Tibial artery (tissue), 4 donors: ENCODE data around the gene TCF4.
A peak's percentile ranks its signal among the peaks of the same experiment; 100 is the strongest.

Source experiments
- DNase-seq, 2 donors: peaks; one replicate each; pipeline ENCODE4 v3.0.0-alpha.2; 2019
- H3K27ac ChIP-seq, 2 donors: fragments of 200-600 bp; sonication (generic) in 1 of 2; 1 replicate in 1 of 2; 2 replicates in 1 of 2; pipeline ENCODE4 v1.5.1; 2018 to 2019; ENCODE audit warnings: mild to moderate bottlenecking in 1 of 2
- H3K27me3 ChIP-seq, 2 donors: fragments of 200-600 bp; sonication (generic) in 1 of 2; one replicate each; pipeline versions ENCODE4 v1.5.1 to v1.6.0; 2016 to 2019
- H3K36me3 ChIP-seq, 3 donors: fragments of 200-600 bp; sonication (generic) in 2 of 3; one replicate each; pipeline ENCODE4 v1.5.1; 2016 to 2019; ENCODE audit warnings: mild to moderate bottlenecking in 2 of 3
- H3K4me1 ChIP-seq, 4 donors: fragments of 200-600 bp; sonication (generic) in 2 of 4; 1 replicate in 3 of 4; 2 replicates in 1 of 4; pipeline ENCODE4 v1.5.1; 2016 to 2019
- H3K4me3 ChIP-seq, 2 donors: fragments of 200-600 bp; sonication (generic) in 1 of 2; 1 replicate in 1 of 2; 2 replicates in 1 of 2; pipeline ENCODE4 v1.5.1; 2018 to 2019; ENCODE audit warnings: mild to moderate bottlenecking in 2 of 2
- H3K9me3 ChIP-seq, 3 donors: fragments of 200-600 bp; sonication (generic) in 1 of 3; one replicate each; pipeline ENCODE4 v1.5.1; 2016 to 2019
- intact Hi-C: fragments of 100-400 bp; cut with DNase I; formaldehyde crosslinking; loops from one replicate; pipeline ENCODE4 v1.15.0; 2023; ENCODE audit warnings: low total_unique reads
- TF ChIP-seq, protein P1 (sequence below), 2 experiments: fragments of 200-600 bp in 1 of 2; fragments of 450-650 bp in 1 of 2; IDR thresholded peaks; one replicate each; pipeline ENCODE4 v1.5.1; 2017 to 2019; ENCODE audit warnings: antibody characterized with exemption in 2 of 2, mild to moderate bottlenecking in 1 of 2, moderate library complexity in 1 of 2

The TCF4 gene

DNA sequence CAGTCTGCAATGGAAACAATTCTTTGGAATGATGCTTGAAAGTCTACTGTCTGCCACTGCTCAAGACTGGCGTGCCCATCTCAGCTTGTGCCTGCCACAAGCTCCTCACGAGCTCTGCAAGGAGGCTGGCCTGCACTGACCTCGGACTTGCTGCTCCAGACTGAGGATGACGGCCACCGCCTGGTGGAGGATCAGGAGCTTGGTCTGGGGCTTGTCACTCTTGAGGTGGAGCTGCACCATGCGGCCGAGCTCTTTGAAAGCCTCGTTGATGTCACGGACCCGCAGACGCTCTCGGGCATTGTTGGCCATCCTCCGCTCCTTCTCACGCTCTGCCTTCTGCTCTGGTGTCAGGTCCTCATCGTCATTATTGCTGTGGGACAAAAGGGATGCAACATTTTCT is 359.3 kb downstream of the TCF4 start:
- H3K27ac ChIP-seq, result no peak overlapping the region
- H3K36me3 ChIP-seq, result peaks cover 43 to 58% (median 44%) of the 10 kb centered on the region in 3 donors
- H3K4me1 ChIP-seq, result no peaks in the 10 kb centered on the region
- DNase-seq, result peak in 1 of 2 donors; percentile 57
- H3K27me3 ChIP-seq, result no peaks in the 10 kb centered on the region
- TF ChIP-seq, protein P1, sequence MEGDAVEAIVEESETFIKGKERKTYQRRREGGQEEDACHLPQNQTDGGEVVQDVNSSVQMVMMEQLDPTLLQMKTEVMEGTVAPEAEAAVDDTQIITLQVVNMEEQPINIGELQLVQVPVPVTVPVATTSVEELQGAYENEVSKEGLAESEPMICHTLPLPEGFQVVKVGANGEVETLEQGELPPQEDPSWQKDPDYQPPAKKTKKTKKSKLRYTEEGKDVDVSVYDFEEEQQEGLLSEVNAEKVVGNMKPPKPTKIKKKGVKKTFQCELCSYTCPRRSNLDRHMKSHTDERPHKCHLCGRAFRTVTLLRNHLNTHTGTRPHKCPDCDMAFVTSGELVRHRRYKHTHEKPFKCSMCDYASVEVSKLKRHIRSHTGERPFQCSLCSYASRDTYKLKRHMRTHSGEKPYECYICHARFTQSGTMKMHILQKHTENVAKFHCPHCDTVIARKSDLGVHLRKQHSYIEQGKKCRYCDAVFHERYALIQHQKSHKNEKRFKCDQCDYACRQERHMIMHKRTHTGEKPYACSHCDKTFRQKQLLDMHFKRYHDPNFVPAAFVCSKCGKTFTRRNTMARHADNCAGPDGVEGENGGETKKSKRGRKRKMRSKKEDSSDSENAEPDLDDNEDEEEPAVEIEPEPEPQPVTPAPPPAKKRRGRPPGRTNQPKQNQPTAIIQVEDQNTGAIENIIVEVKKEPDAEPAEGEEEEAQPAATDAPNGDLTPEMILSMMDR (IDR thresholded peaks at IDR 0.05), result no peak
- intact Hi-C loops, result no loop called here
- no peak overlapping the region for H3K4me3 ChIP-seq
- no peaks in the 10 kb centered on the region for H3K9me3 ChIP-seq

DNA sequence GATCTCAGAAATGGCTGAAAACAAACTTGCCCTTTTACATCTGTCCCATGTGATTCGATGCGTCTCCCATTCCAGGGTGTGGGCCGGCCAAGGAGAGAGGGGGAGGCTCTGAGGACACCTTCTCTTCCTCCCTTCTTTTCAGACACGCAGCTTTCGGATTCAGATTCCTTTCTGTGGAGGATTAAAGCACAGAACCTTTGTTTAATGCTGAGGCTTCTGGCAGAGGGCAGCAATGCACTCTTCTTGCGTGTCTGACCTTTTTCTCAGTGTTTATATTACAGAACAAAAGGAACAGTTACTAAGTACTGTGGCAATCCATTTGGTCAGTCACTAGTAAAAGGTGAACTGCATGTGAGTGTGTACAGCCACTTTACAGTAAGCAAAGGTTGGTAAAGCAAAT is 359.8 kb downstream of the TCF4 start:
- peaks cover 40 to 55% (median 44%) of the 10 kb centered on the region in 3 donors for H3K36me3 ChIP-seq
- no peaks in the 10 kb centered on the region for H3K4me1 ChIP-seq
- TF ChIP-seq, protein P1 (IDR thresholded peaks at IDR 0.05), result no peak
- intact Hi-C loops, result no loop called here
- H3K27me3 ChIP-seq, result no peaks in the 10 kb centered on the region
- DNase-seq, result no peak
- no peaks in the 10 kb centered on the region for H3K9me3 ChIP-seq
- H3K27ac ChIP-seq, result no peak overlapping the region
- no peak overlapping the region for H3K4me3 ChIP-seq

DNA sequence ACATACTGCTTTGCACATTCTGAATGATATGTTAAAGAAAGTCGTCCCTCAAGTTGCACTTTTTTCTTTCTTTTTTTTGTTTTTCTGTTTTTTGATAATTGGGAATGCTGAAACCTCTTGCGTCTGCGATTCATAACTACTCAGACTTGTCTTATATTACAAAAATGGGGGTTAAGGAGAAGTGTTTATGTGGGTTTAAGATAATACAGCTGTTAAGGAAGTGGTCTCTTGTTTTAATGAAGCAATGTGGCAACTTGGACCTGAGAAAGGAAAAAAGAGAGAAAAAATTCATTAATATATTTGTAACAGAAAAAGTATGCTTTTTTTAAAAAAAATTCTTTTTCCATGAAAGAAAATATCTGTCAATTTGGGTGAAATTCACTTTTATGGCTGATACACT is 360.2 kb downstream of the TCF4 start:
- peaks cover 36 to 51% (median 44%) of the 10 kb centered on the region in 3 donors for H3K36me3 ChIP-seq
- intact Hi-C loops, result no loop called here
- H3K4me1 ChIP-seq, result no peaks in the 10 kb centered on the region
- DNase-seq, result no peak
- no peak overlapping the region for H3K4me3 ChIP-seq
- H3K27ac ChIP-seq, result no peak overlapping the region
- TF ChIP-seq, protein P1 (IDR thresholded peaks at IDR 0.05), result no peak
- H3K9me3 ChIP-seq, result no peaks in the 10 kb centered on the region
- H3K27me3 ChIP-seq, result no peaks in the 10 kb centered on the region

DNA sequence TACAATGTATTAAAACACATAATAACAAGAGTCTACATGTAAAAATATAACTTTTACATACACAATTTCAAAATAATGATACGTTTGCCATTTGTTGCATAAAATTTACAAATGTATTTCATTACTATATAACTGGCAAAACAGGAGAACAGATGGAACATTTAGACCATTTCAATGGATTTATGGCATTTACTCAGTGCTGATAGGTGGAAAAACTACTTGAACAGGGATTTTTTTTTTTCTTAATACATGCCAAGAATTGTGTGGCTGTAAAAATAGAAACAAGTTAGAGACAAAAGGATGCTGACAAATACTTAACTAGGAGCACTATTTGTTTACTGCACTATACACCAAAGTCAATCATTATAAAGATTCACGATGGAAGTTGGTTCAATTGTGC is 361.9 kb downstream of the TCF4 start:
- no peaks in the 10 kb centered on the region for H3K27me3 ChIP-seq
- H3K9me3 ChIP-seq, result no peaks in the 10 kb centered on the region
- no peak overlapping the region for H3K27ac ChIP-seq
- H3K36me3 ChIP-seq, result peaks cover 23 to 35% (median 32%) of the 10 kb centered on the region in 3 donors
- intact Hi-C loops, result no loop called here
- H3K4me1 ChIP-seq, result no peaks in the 10 kb centered on the region
- TF ChIP-seq, protein P1 (IDR thresholded peaks at IDR 0.05), result no peak
- no peak overlapping the region for H3K4me3 ChIP-seq
- no peak for DNase-seq

DNA sequence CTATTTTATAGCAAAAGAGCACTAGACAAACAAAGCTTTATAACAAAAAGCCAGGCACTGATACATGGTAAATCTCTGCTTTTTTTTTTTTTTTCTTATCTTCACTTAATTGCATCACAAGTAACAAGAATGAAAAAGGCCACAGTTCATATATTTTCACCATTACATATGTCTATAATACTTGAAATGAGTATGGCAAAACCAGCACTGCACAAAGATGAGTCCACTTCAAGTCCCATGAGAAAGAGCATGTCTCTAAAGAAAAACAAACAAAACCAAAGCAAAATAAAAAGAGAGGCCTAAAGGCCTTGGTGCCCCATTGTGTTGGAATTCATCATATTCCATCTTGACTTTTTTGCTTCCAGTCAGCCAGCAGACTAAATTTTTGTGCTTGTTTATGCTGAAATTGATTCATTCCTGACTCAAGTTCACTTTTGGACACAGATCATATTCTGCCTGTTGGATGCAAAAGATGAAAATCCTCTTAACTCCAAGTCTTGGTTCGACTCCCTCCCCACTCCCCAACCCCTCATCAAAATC is 363.8 kb downstream of the TCF4 start:
- TF ChIP-seq, protein P1 (IDR thresholded peaks at IDR 0.05), result no peak
- H3K27ac ChIP-seq, result no peak overlapping the region
- peaks cover 16 to 22% (median 18%) of the 10 kb centered on the region in 3 donors for H3K36me3 ChIP-seq
- DNase-seq, result no peak
- H3K9me3 ChIP-seq, result no peaks in the 10 kb centered on the region
- peaks cover 0 to 11% (median 0%) of the 10 kb centered on the region in 4 donors for H3K4me1 ChIP-seq
- H3K27me3 ChIP-seq, result no peaks in the 10 kb centered on the region
- no peak overlapping the region for H3K4me3 ChIP-seq
- intact Hi-C loops, result no loop called here

DNA sequence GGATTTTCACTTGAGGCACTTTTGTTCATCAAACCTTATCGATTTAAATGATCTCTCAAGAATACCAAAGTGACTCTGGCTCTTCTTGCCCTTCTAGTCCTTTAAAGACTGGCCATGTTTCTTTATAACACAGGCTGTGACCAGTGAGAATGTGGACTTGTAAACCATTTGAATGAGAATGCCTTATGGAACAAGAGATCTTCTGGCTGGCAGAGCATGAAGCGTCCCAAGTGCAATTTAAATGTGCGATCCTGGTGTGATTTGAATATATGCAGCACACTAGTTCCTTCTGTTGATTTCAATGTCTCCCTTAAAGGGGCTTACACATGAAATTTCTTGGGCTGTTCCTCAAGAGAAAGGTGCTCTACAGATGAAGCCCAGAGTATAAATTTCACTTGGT is 366.4 kb downstream of the TCF4 start:
- intact Hi-C loops, result no loop called here
- Histone ChIP-seq H3K4me1 (peaks cover 0 to 11% (median 0%) of the 10 kb centered on the region in 4 donors), H3K27me3 (no peaks in the 10 kb centered on the region), H3K27ac (no peak overlapping the region), H3K9me3 (no peaks in the 10 kb centered on the region), H3K4me3 (no peak overlapping the region), H3K36me3 (peaks cover 0 to 4% (median 0%) of the 10 kb centered on the region in 3 donors)
- TF ChIP-seq, protein P1 (IDR thresholded peaks at IDR 0.05), result no peak
- no peak for DNase-seq
